HG03060 (cell line): ENCODE results near the gene ATAD1.

Experiments used
- ATAC-seq: cut with Tn5 transposase; IDR thresholded peaks from one replicate; pipeline ENCODE4 v1.9.1; 2021; ENCODE audit warnings: low read depth, moderate number of reproducible peaks; ENCODE audit not compliant: unreplicated experiment

The ATAD1 gene

DNA sequence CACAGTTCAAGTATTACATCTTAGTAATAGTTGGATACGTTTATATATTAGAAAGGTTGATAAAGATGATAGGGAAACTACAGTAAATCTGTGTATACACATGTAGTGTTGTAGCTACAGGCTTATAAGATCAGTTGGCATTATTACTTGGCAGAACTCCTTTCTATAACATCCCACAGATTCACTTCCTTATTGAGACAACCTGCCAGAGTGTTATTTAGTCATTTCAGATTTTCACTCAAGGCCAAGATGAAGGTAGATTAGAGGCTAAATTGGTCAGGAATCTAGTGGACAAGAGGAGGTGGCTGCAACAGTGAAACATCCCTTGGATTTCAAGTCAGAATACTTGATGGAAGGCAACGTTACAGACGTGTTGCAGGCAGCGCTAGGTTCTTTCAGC is 95.3 kb downstream of the ATAD1 start:
- no peak for ATAC-seq

DNA sequence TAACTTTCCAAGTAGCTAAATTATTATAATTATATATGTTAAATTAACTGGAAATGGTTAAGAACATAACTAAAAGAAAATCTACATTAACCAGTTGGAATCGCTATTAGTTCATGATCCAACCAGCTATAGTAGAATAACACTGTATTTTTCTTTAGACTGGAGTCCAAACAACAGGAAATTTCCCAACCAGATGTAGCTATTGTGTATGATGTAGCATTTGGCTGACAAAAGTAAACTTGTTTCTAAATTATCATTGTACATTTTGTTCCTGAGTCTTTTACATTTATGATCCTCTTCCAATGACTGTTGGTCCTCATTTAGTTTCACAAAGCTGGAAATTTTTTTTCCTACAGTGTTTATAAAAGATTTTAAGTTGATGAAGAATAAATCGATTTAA is 96.2 kb downstream of the ATAD1 start:
- ATAC-seq = no peak

DNA sequence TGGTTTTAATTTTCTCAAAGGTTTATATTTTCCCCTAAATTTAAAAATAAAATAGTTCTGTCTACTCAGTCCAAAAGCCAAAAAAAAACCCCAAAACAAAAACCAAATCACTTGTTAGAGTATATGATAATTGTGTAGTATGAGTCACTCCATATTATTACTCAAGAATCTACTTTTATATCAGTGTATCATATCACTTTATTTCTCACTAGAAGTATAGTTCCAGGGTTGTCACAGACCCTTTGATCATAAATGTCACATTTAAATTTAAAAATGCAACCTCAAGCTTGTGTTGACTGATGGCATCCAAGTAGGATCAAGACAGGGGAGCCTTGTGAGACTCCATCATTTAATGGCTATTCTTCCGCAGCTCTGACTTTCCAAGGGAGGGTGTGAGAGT is 97.4 kb downstream of the ATAD1 start:
- ATAC-seq = no peak

DNA sequence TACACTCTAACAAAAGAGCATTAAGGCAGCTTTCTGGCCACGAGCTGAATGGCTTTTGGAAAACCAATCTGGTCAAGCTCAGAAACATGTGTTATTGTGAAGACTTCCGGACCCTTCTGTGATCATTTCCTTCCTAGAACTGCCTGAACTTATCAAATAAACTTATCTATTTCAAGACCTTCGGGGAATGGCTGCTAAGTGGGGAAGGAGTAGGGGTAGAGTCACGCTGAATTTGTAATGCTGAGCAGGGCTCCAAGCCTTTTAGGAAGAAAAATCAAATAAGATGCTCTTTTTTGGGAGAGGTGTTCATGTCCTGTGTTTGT is 101.7 kb downstream of the ATAD1 start:
- no peak for ATAC-seq

DNA sequence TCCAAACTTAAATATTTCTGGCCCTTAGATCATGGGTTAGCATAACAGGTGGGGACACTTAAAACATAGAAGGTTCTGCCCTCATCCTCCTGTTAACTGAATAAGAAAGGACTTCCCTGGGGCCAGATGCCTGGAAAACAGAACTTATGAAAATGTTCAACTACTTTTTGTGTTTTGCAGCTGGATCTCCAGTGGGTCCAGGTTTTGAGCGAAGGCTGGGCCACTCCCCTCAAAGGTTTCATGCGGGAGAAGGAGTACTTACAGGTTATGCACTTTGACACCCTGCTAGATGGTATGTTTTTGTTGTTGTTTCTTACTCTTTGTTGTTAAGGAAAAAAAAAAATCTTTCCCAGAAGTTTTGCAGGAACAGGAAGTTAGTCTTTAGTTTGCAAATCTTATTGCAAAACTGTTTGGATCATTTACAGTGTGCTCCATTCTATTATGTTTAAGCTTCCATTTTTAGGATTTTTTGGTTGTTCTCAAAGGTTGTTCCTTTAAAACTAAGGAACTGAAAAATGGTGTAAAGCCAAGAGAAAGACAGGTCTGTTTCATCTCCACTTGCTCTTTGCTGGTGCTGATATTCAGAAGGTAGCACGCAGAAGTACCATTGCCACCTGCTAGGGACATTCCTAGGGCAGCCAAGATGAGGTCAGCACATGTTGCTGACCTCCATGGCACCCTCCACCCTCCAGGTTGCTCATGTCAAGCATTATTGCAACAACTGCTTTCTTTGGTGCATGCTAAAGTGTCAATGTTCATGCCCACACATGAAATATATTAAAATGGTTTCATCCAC is 102.3 kb downstream of the ATAD1 start:
- ATAC-seq = no peak

DNA sequence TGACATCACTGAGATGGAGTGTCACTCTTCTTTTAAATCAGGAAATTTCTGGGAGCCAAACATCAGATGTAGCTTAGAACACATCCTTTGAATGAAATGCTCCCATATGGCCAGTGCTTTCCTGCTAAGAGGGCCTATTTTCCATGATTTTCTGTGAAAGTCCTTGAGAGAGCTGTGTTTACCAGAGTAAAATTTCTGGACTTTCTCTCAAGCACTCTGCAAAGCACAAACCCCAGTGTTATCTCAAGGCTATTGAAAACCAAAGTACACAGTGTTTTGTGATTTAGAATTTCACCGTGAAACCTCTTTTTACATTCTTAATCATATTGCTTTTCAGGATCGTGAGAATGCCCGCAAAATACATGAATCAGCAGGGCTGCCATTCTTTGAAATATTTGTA is 104.3 kb downstream of the ATAD1 start:
- no peak for ATAC-seq

DNA sequence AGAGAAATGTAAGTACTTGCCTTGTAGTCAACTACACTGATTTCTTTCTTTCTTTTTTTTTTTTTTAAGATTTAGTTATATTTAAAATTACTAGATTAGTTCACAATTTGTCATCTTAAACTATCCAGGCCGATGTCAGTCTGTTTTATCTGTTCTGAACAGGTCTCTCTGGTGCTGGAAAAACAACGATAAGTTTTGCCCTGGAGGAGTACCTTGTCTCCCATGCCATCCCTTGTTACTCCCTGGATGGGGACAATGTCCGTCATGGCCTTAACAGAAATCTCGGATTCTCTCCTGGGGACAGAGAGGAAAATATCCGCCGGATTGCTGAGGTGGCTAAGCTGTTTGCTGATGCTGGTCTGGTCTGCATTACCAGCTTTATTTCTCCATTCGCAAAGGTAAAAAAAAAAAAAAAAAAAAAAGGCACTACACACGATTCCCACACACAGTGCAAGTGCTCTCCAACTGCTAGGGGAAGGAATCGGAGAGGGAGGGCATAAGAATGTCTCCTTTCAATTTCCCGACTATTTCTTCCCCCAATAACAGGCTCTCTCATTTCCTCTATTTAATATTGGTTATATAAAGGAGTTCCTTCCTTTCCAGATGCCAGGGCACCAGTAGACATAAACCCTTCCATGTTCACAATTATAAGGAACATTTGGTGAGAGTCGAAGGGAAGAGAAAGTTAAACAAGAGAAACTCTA is 105.0 kb downstream of the ATAD1 start:
- no peak for ATAC-seq

DNA sequence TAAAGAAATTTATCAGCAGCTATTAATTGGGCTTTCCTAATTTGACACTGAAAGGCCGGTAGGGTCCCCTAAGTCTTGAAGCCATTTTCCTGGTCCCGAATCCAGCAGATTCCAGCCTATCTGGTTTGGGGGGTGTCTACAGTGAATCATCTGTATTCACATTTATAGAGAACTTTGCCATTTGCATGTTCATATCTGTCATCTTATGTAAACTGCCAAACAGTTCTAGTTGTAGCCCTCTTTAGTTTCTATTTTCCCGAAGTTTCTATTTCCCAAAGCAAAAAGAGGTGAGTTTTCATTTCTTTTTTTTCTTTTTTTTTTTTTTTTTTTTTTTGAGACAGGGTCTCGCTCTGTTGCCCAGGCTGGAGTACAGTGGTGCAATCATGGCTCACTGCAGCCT is 110.8 kb downstream of the ATAD1 start:
- ATAC-seq = no peak

DNA sequence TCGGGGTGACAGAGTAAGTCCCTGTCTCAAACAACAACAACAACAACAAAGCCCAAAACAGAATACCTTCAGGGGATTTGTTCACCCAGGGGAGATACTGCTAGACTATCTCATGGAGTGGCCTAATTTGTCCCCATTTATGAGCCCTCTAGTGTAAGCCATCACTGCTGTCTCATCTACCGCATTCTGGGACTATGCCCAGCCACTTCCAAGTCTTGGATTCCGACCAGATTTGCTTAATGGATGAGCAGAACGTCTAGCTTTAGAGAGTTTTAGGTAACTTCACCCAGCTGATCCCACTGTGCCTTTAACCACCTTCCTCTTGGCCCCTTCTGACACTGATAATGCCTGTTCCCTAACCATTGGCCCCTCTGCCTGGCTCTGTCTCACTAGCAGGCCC is 111.3 kb downstream of the ATAD1 start:
- no peak for ATAC-seq

DNA sequence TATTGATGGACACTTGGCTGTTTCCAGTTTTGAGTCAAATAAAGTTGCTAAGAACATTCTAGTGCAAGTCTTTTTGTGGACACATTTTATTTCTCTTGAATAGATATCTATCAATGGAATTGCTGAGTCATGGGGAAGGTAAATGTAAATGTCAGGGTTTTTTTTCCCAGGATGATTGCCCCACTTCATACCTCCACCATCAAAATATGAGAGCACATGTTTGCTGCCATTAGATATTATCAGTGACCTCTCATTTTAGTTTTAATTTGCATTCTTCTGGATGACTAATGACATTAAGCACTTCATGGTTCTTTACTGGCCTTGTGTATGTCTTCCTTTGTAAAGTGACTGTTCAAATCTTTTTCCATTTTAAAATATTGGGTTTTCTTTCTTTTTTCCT is 112.7 kb downstream of the ATAD1 start:
- no peak for ATAC-seq

DNA sequence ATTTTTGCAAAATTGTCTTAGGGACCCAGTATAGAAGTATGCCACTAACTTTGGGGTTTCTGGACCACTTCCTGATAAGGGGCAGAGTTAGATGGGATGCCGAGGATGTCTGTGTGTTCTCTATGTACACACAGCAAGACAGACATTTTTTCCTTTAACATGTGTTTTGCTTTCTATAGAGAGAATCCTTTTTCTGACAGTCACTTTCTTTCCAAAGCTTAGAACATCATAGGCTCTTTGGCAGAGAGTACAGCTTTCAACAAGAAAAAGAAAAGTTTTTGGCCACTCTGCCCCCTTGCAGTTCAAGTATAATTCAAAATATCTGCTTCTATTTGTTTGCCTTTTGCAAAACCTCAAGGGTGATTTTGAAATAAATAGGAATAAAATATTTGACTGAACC is 114.3 kb downstream of the ATAD1 start:
- ATAC-seq = no peak

DNA sequence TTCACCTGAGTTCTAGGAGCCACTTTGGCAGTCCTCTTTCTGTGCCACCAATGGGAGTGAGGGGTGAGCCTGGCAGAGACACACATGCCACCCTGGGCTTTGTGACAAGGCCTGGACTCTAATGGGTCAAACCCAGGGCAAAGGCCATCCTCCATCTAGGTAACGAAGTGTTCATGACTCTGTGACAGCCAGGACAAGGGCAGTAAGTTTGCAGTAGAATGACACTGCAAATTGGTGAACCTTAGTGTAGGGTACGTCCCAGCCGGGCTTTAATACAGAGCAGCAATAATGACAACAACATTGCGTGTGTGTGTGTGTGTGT is 115.1 kb downstream of the ATAD1 start:
- no peak for ATAC-seq

DNA sequence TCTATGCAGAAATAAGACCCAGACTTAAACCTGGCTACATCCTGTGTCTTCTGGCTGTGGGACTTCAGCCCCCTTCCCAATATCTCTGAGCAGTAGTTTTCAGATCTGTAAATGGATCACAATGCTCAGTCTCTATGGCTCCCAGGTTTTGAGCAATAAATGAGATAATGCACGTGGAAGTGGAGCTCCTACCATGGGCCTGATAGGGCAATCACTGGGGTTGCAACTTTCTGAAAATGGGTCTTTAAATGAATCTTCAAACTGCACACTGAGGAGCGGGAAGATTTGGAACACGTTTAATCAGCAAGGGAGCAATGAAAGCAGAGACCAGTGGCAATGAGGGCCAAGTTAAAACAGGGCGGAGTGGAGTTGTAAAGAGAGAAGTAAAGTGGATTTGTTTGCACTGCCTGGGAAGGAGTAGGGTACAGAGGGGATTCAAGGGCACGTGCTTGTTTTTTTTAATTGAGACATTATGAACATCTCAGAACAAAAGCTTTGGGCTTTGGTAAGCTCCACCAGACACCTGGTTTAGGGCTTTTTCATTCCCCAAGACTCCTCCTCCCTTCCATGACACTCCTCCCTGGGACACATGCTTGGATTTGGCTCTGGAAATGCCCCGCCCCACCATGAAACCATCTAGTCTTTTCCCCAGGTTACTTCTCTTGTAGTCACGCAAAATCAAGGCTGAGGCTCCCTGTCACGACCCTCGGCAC is 115.6 kb downstream of the ATAD1 start:
- no peak for ATAC-seq
